GM12892 (cell line): ENCODE measurements around the gene FOXA3.

ENCODE experiments used
- POLR2A ChIP-seq: IDR thresholded peaks from 2 replicates; pipeline ENCODE4 v1.6.1; 2011; ENCODE audit warnings: low read depth, low read length, control low read depth
- POLR2AphosphoS5 ChIP-seq: IDR thresholded peaks from 2 replicates; pipeline ENCODE4 v1.6.1; 2011; ENCODE audit warnings: low read depth, low read length, control low read depth
- TAF1 ChIP-seq: IDR thresholded peaks from 2 replicates; pipeline ENCODE4 v1.6.1; 2011; ENCODE audit warnings: low read depth, mild to moderate bottlenecking, control low read depth, low read length, borderline replicate concordance

GRCh38 chr19:45825917-45826893 lies 37.9 kb upstream of the FOXA3 start:
- TF ChIP-seq POLR2A (no peak), POLR2AphosphoS5 (no peak), TAF1 (no peak)
